OCI-LY3 (cell line): ENCODE data around the gene CLDN14.

ENCODE experiments used
- H2AFZ ChIP-seq: fragments of 200-600, 300-600 bp; shearing (Covaris generic); 2 replicates; pipeline ENCODE4 v1.6.0; 2014; ENCODE audit warnings: antibody characterized with exemption, low read depth, low read length
- H3K27ac ChIP-seq: fragments of 200-600, 300-600 bp; sonication (generic); 2 replicates; pipeline ENCODE4 v1.5.1; 2014; ENCODE audit warnings: mild to moderate bottlenecking, low read length, moderate library complexity, mixed read lengths
- H3K27me3 ChIP-seq: fragments of 200-600, 300-600 bp; sonication (generic); 2 replicates; pipeline ENCODE4 v1.6.1; 2014; ENCODE audit warnings: low read depth, low read length, mixed read lengths
- H3K36me3 ChIP-seq: fragments of 200-600, 300-600 bp; sonication (generic); replicated peaks from 2 replicates; pipeline ENCODE3; 2014; ENCODE audit warnings: low read depth, low read length, mixed read lengths
- H3K4me1 ChIP-seq: fragments of 300-600, 200-600 bp; sonication (generic); 2 replicates; pipeline ENCODE4 v1.6.1; 2014; ENCODE audit warnings: low read length, mixed read lengths
- H3K4me2 ChIP-seq: fragments of 200-600, 300-600 bp; sonication (generic); 2 replicates; pipeline ENCODE4 v1.6.1; 2014; ENCODE audit warnings: low read length, mixed read lengths
- H3K4me3 ChIP-seq: fragments of 300-600, 200-600 bp; sonication (generic); 2 replicates; pipeline ENCODE4 v1.5.1; 2014; ENCODE audit warnings: antibody characterized with exemption, mild to moderate bottlenecking, low read length, moderate library complexity
- H3K79me2 ChIP-seq: fragments of 300-600, 200-600 bp; shearing (Covaris generic); 2 replicates; pipeline ENCODE4 v1.6.1; 2014; ENCODE audit warnings: mild to moderate bottlenecking, low read length, mixed read lengths
- H3K9ac ChIP-seq: fragments of 300-600, 200-600 bp; shearing (Covaris generic); 2 replicates; pipeline ENCODE4 v1.6.0; 2014; ENCODE audit warnings: mild to moderate bottlenecking, low read length, moderate library complexity
- H3K9me3 ChIP-seq: fragments of 200-600, 300-600 bp; shearing (Covaris generic); 2 replicates; pipeline ENCODE4 v1.6.1; 2014; ENCODE audit warnings: low read length, mixed read lengths; ENCODE audit not compliant: insufficient read depth
- H4K20me1 ChIP-seq: fragments of 200-600, 300-600 bp; sonication (generic); 2 replicates; pipeline ENCODE4 v1.6.1; 2016; ENCODE audit warnings: low read length, mixed read lengths; ENCODE audit not compliant: insufficient read depth
- EZH2phosphoT487 ChIP-seq: fragments of 200-600 bp; shearing (Covaris generic); IDR thresholded peaks from 2 replicates; pipeline ENCODE4 v1.6.1; 2018; ENCODE audit warnings: antibody characterized with exemption, mixed run types, low read depth
- TF ChIP-seq, protein P1 (sequence below): fragments of 200-600, 300-600 bp; sonication (generic); IDR thresholded peaks from 2 replicates; pipeline ENCODE4 v1.5.1; 2014; ENCODE audit warnings: antibody characterized with exemption, low read length, low read depth

The CLDN14 gene

DNA sequence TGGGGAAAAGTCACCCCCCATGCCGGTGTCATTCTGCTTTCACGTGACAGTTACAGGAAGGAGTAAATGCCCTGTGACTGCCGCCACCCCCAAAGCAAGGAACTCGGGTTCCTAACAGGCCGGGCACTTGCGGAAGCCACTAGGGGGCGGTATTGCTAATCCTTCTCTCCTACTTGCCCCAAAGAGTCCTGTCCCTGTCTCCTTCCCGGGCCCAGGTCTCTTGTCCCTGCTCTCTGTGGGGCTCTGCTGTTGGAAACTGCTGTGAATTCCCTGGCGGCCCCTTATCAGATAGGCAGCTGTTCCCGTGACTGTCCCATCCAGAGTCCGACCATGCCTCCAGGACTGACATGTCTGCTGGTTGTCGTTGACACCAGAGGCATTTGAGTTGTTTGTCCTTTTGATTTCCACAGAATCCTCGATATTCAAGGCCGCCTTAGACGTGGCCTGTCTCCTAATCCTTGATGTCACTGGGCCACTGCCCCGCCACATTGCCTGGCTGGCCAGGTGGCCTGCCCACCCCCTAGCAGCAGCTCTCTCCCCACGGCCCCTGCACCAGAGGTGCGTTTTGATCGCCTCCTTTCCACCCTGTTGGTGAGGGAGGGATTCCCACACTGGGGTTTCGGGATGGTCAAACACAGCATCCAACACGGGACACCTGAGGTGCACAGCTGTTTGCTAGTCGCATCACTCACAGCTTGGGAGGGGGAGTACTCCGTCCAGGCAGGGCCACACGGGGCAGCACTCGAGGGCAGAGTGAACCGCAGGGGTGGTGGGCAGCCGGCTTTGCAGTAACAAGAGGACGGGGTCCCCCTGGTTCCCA, 57.4 kb downstream of the CLDN14 start:
- H3K4me1 ChIP-seq, result peaks cover 6% of the 10 kb centered on the region
- H3K79me2 ChIP-seq, result no peaks in the 10 kb centered on the region
- TF ChIP-seq EZH2phosphoT487, result no peak
- TF ChIP-seq, protein P1, sequence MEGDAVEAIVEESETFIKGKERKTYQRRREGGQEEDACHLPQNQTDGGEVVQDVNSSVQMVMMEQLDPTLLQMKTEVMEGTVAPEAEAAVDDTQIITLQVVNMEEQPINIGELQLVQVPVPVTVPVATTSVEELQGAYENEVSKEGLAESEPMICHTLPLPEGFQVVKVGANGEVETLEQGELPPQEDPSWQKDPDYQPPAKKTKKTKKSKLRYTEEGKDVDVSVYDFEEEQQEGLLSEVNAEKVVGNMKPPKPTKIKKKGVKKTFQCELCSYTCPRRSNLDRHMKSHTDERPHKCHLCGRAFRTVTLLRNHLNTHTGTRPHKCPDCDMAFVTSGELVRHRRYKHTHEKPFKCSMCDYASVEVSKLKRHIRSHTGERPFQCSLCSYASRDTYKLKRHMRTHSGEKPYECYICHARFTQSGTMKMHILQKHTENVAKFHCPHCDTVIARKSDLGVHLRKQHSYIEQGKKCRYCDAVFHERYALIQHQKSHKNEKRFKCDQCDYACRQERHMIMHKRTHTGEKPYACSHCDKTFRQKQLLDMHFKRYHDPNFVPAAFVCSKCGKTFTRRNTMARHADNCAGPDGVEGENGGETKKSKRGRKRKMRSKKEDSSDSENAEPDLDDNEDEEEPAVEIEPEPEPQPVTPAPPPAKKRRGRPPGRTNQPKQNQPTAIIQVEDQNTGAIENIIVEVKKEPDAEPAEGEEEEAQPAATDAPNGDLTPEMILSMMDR, result peak; percentile 76
- H3K4me2 ChIP-seq, result no peak overlapping the region
- no peak overlapping the region for H3K9ac ChIP-seq
- no peak overlapping the region; the same call in 1 of the 2 replicates for H2AFZ ChIP-seq
- H3K36me3 ChIP-seq, result peaks cover 3% of the 10 kb centered on the region
- no peak overlapping the region for H3K27ac ChIP-seq
- H3K4me3 ChIP-seq, result no peak overlapping the region
- no peaks in the 10 kb centered on the region for H3K9me3 ChIP-seq
- H4K20me1 ChIP-seq, result no peaks in the 10 kb centered on the region
- H3K27me3 ChIP-seq, result no peaks in the 10 kb centered on the region

DNA sequence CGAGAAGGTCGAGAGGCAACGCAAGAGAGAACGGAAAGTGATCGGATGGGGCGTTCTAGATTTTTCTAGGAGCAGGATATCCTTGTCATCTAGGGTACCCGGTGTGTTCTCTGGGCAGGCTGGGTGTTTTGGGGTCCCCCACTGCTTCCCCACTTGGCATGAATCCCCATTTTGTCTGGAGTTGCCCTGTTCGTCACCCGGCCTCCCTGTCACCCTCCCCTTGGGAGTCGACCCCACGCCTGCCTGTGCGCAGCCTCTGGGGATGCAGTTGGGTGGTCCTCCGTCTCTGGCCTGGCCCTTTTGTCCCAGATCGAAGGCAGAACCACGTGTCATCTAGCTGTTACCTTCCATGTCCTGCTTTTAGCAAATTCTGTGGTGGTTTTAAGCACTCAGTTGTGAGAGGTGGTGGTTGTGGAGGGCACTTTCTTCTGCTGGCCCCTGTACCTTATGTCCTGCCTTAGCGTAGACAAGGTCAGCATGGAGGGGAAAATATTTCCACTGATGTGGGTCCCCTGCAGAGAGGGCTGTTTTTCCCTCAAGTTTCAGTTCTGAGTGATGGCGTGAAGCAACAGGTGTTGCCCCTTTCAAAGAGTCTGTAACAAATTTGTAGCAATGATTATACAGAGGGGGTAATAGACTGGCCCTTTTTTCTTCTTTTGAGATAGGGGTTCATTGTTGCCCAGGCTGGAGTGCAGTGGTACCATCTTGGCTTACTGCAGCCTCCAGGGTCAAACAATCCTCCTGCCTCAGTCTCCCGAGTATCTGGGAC, 59.2 kb downstream of the CLDN14 start:
- H3K36me3 ChIP-seq, result peaks cover 6% of the 10 kb centered on the region
- H3K27ac ChIP-seq, result no peak overlapping the region
- H3K4me3 ChIP-seq, result no peak overlapping the region
- H3K9ac ChIP-seq, result no peak overlapping the region
- H4K20me1 ChIP-seq, result no peaks in the 10 kb centered on the region
- H2AFZ ChIP-seq, result no peak overlapping the region
- TF ChIP-seq, protein P1, result no peak
- TF ChIP-seq EZH2phosphoT487, result no peak
- no peaks in the 10 kb centered on the region for H3K9me3 ChIP-seq
- no peak overlapping the region for H3K4me2 ChIP-seq
- no peaks in the 10 kb centered on the region for H3K27me3 ChIP-seq
- H3K79me2 ChIP-seq, result no peaks in the 10 kb centered on the region
- peaks cover 6% of the 10 kb centered on the region for H3K4me1 ChIP-seq

DNA sequence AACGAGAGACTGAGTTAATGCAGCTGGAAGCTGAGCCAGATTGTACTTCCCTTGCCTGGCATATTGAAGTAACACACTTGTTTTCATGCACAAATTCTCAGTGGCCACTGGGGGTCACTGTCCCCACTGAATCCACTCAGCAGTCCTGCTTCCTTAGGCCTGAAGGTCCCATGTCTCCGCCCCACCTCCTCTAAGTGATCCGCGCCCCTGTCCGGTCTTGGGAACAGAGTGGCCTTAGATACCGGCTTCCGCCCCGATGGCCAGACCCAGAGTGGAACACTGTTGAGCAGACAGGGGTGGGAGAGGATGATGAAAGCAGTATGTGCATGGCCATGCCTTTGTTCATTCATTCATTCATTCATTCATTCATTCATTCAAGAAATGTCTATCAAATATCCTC, 59.9 kb downstream of the CLDN14 start:
- peaks cover 9% of the 10 kb centered on the region for H3K36me3 ChIP-seq
- H3K27me3 ChIP-seq, result no peaks in the 10 kb centered on the region
- no peak overlapping the region for H2AFZ ChIP-seq
- H3K4me3 ChIP-seq, result no peak overlapping the region
- TF ChIP-seq, protein P1, result peak; percentile 69
- no peak for TF ChIP-seq EZH2phosphoT487
- no peak overlapping the region for H3K27ac ChIP-seq
- H3K4me1 ChIP-seq, result peaks cover 6% of the 10 kb centered on the region
- H3K79me2 ChIP-seq, result no peaks in the 10 kb centered on the region
- H3K4me2 ChIP-seq, result no peak overlapping the region
- H3K9ac ChIP-seq, result no peak overlapping the region
- H3K9me3 ChIP-seq, result no peaks in the 10 kb centered on the region
- no peaks in the 10 kb centered on the region for H4K20me1 ChIP-seq

DNA sequence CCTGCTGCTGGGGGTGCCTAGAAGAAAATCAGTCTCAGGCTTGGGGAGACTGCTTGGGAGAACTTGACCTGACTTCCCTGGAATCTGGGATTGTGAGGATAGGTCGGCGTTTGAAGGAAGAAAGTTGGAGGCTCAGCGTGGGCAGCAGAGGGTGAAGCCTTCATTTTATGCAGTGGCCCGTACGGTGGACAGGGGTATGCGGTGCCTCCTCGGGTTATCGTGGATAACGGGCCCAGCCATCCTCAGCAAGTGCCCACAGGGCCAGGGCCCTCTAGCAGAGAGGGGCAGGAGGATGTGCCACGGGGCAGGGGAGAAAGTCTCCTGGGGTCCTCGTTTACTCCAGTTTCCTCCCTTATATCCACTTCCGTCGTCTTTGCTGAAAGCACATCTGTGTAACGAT, 60.7 kb downstream of the CLDN14 start:
- H3K36me3 ChIP-seq, result peaks cover 9% of the 10 kb centered on the region
- no peak overlapping the region for H3K27ac ChIP-seq

More for the DNA sequence above, 60.7 kb downstream of the CLDN14 start:
- Histone ChIP-seq H4K20me1 (no peaks in the 10 kb centered on the region), H3K9me3 (no peaks in the 10 kb centered on the region), H3K4me3 (no peak overlapping the region), H3K27me3 (no peaks in the 10 kb centered on the region), H3K4me2 (no peak overlapping the region), H3K9ac (no peak overlapping the region), H3K4me1 (peaks cover 6% of the 10 kb centered on the region), H2AFZ (no peak overlapping the region), H3K79me2 (no peaks in the 10 kb centered on the region)
- TF ChIP-seq, protein P1, result no peak
- TF ChIP-seq EZH2phosphoT487, result no peak
